DOHH2 (cell line): ENCODE results near the gene CAPS.

Experiments used
- EZH2phosphoT487 ChIP-seq: fragments of 200-600 bp; sonication (generic); IDR thresholded peaks from 2 replicates; pipeline ENCODE4 v1.6.1; 2017; ENCODE audit warnings: borderline replicate concordance, mild to moderate bottlenecking, antibody characterized with exemption, low read length, moderate library complexity, mixed read lengths
- TF ChIP-seq, protein P1 (sequence below): fragments of 200-600 bp; sonication (generic); IDR thresholded peaks from one replicate; pipeline ENCODE4 v1.5.1; 2014; ENCODE audit warnings: antibody characterized with exemption, mild to moderate bottlenecking, low read depth, low read length; ENCODE audit not compliant: poor library complexity, severe bottlenecking

DNA sequence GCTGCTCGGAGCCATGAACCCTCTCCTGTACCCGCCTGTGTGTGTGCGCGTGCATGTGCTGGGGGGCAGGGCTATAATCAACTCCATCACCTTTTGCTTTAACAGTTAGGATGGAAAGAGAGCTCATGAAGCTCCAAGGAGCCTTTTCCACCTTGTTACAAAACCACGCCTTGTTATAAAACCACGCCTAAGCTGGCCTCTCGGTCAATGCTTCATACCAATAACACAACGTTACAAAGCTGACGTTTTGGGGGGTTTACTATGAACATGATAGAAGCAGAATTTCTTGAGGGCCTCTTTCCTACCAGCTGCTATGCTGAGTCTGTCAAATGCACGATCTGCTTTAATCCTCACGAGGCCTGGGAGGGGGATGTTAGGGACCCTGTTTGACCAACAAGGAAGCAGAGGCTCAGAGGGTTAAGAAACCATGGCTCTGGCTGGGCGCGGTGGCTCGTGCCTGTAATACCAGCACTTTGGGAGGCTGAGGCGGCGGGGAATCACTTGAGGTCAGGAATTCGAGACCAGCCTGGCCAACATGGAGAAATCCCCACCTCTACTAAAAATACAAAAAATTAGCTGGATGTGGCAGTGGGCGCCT is 11.9 kb downstream of the CAPS start:
- TF ChIP-seq, protein P1, sequence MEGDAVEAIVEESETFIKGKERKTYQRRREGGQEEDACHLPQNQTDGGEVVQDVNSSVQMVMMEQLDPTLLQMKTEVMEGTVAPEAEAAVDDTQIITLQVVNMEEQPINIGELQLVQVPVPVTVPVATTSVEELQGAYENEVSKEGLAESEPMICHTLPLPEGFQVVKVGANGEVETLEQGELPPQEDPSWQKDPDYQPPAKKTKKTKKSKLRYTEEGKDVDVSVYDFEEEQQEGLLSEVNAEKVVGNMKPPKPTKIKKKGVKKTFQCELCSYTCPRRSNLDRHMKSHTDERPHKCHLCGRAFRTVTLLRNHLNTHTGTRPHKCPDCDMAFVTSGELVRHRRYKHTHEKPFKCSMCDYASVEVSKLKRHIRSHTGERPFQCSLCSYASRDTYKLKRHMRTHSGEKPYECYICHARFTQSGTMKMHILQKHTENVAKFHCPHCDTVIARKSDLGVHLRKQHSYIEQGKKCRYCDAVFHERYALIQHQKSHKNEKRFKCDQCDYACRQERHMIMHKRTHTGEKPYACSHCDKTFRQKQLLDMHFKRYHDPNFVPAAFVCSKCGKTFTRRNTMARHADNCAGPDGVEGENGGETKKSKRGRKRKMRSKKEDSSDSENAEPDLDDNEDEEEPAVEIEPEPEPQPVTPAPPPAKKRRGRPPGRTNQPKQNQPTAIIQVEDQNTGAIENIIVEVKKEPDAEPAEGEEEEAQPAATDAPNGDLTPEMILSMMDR = no peak
- TF ChIP-seq EZH2phosphoT487 = no peak
